Sigmoid colon (tissue), 7 donors: Measurements from ENCODE around the gene ABLIM2. TPM values are rescaled to one million over a fixed set of nuclear protein-coding genes. Genes with fewer than 3 reads are reported as not detected.

Experiments used
- DNase-seq: peaks from one replicate; pipeline ENCODE4 v3.0.0-alpha.2; 2019
- H3K27ac ChIP-seq, 4 donors: fragments of 200-600 bp; sonication (generic); one replicate each; pipeline ENCODE4 v1.5.1; 2016 to 2019; ENCODE audit warnings: mild to moderate bottlenecking in 1 of 4
- H3K27me3 ChIP-seq, 3 donors: fragments of 200-600 bp; sonication (generic); one replicate each; pipeline ENCODE4 v1.5.1; 2019; ENCODE audit warnings: mild to moderate bottlenecking in 1 of 3
- H3K36me3 ChIP-seq, 4 donors: fragments of 200-600 bp; sonication (generic); one replicate each; pipeline ENCODE4 v1.5.1; 2016 to 2019
- H3K4me1 ChIP-seq, 4 donors: fragments of 200-600 bp; sonication (generic); one replicate each; pipeline ENCODE4 v1.5.1; 2017 to 2019
- H3K4me3 ChIP-seq, 4 donors: fragments of 200-600 bp; sonication (generic); one replicate each; pipeline ENCODE4 v1.5.1; 2017 to 2019; ENCODE audit warnings: mild to moderate bottlenecking in 2 of 4, moderate library complexity in 1 of 4
- H3K9me3 ChIP-seq, 4 donors: fragments of 200-600 bp in 3 of 4; sonication (generic) in 3 of 4; one replicate each; pipeline versions ENCODE4 v1.5.1 to v1.6.1; 2013 to 2019
- CTCF ChIP-seq, 4 experiments: fragments of 450-650 bp in 3 of 4; fragments of 200-600 bp in 1 of 4; IDR thresholded peaks; one replicate each; pipeline ENCODE4 v1.5.1; 2016 to 2019; ENCODE audit warnings: antibody characterized with exemption in 4 of 4, mild to moderate bottlenecking in 3 of 4, moderate library complexity in 2 of 4
- EP300 ChIP-seq, 4 donors: sonication (generic); formaldehyde crosslinking; IDR thresholded peaks; one replicate each; pipeline ENCODE4 v1.6.1; 2017; ENCODE audit warnings: antibody characterized with exemption in 4 of 4
- POLR2A ChIP-seq, 2 donors: fragments of 450-650 bp; IDR thresholded peaks; one replicate each; pipeline ENCODE4 v1.6.1; 2016; ENCODE audit warnings: antibody characterized with exemption in 2 of 2, mild to moderate bottlenecking in 2 of 2, moderate library complexity in 2 of 2
- POLR2AphosphoS5 ChIP-seq, 4 donors: sonication (generic); formaldehyde crosslinking; IDR thresholded peaks; one replicate each; pipeline ENCODE4 v1.6.1; 2017; ENCODE audit warnings: antibody characterized with exemption in 4 of 4
- WGBS, 2 donors: extraction: QIAGEN DNeasy Blood & Tissue Kit; methylation state at CpG; one replicate each; pipeline ENCODE4 v1.1.7; 2013; 5-methylcytosine and 5-hydroxymethylcytosine counted together
- intact Hi-C: fragments of 100-400 bp; cut with DNase I; formaldehyde crosslinking; loops from one replicate; pipeline ENCODE4 v1.15.1; 2023
- polyA plus RNA-seq, 3 donors: library from polyadenylated mRNA; stranded (reverse); fragments of 200-250 nt; gene quantifications; one replicate each; pipeline ENCODE4 v1.2.3, GENCODE V29; 2013
- total RNA-seq, 4 donors: library from RNA; depleted of rRNA; stranded (reverse); fragments of >200 nt; gene quantifications; one replicate each; pipeline ENCODE4 v1.1.0, GENCODE V29; 2016
- donor health status: healthy with polysubstance abuse.
- donor health status: Bipolar disorder and iron deficiency.
- donor health status: healthy.

The ABLIM2 gene
- total and polyA plus RNA-seq, 7 donors, result 3.1 to 15.0 (median 7.4) TPM

GRCh38 chr4:8076023-8076422, 82.6 kb downstream of the ABLIM2 start:
- TF ChIP-seq POLR2A (IDR thresholded peaks at IDR 0.05) (no peak), POLR2AphosphoS5 (IDR thresholded peaks at IDR 0.05) (no peak), CTCF (IDR thresholded peaks at IDR 0.05) (no peak), EP300 (IDR thresholded peaks at IDR 0.05) (no peak)
- Histone ChIP-seq H3K4me3 (no peak overlapping the region), H3K9me3 (no peaks in the 10 kb centered on the region), H3K36me3 (no peaks in the 10 kb centered on the region), H3K4me1 (no peaks in the 10 kb centered on the region), H3K27ac (no peak overlapping the region), H3K27me3 (peaks cover 0 to 16% (median 4%) of the 10 kb centered on the region in 3 donors)
- no peak for DNase-seq
- intact Hi-C loops, result no loop called here
- WGBS, 2 donors, result 60 to 73% methylated on average over 7 of the region's 7 CpGs

- Histone ChIP-seq H3K9me3 (no peaks in the 10 kb centered on the region), H3K27ac (no peak overlapping the region), H3K27me3 (peaks cover 0 to 18% (median 8%) of the 10 kb centered on the region in 3 donors), H3K4me1 (no peaks in the 10 kb centered on the region), H3K4me3 (no peak overlapping the region), H3K36me3 (no peaks in the 10 kb centered on the region)
- TF ChIP-seq CTCF (IDR thresholded peaks at IDR 0.05), result no peak
- no peak for TF ChIP-seq POLR2A (IDR thresholded peaks at IDR 0.05)
- TF ChIP-seq EP300 (IDR thresholded peaks at IDR 0.05), result no peak
- no peak for TF ChIP-seq POLR2AphosphoS5 (IDR thresholded peaks at IDR 0.05)
- intact Hi-C loops, result no loop called here
- no peak for DNase-seq
- 85 to 86% methylated on average over 17 of the region's 17 CpGs for WGBS, 2 donors
Observed at GRCh38 chr4:8073206-8073863, 85.3 kb downstream of the ABLIM2 start.

- Histone ChIP-seq H3K27me3 (peaks cover 0 to 18% (median 8%) of the 10 kb centered on the region in 3 donors), H3K9me3 (no peaks in the 10 kb centered on the region), H3K27ac (no peak overlapping the region), H3K36me3 (no peaks in the 10 kb centered on the region), H3K4me3 (no peak overlapping the region), H3K4me1 (no peaks in the 10 kb centered on the region)
- 81 to 90% methylated on average over 20 of the region's 20 CpGs for WGBS, 2 donors
- TF ChIP-seq POLR2A (IDR thresholded peaks at IDR 0.05) (no peak), CTCF (IDR thresholded peaks at IDR 0.05) (no peak), EP300 (IDR thresholded peaks at IDR 0.05) (no peak), POLR2AphosphoS5 (IDR thresholded peaks at IDR 0.05) (no peak)
- DNase-seq, result no peak
- intact Hi-C loops, result no loop called here
Observed at GRCh38 chr4:8072235-8072968, 86.2 kb downstream of the ABLIM2 start.

- intact Hi-C loops, result no loop called here
- no peaks in the 10 kb centered on the region for H3K9me3 ChIP-seq
- no peak overlapping the region for H3K4me3 ChIP-seq
- no peak for DNase-seq
- H3K4me1 ChIP-seq, result no peaks in the 10 kb centered on the region
- no peak overlapping the region for H3K27ac ChIP-seq
- H3K27me3 ChIP-seq, result peaks cover 0 to 18% (median 8%) of the 10 kb centered on the region in 3 donors
- no peaks in the 10 kb centered on the region for H3K36me3 ChIP-seq
- TF ChIP-seq POLR2A (IDR thresholded peaks at IDR 0.05) (no peak), CTCF (IDR thresholded peaks at IDR 0.05) (no peak), POLR2AphosphoS5 (IDR thresholded peaks at IDR 0.05) (no peak), EP300 (IDR thresholded peaks at IDR 0.05) (no peak)
- WGBS, 2 donors, result 51 to 79% methylated on average over 23 of the region's 23 CpGs
Observed at GRCh38 chr4:8071766-8072165, 86.8 kb downstream of the ABLIM2 start.
